ENCODE data around the gene CSHL1. TPM values are rescaled to one million over a fixed set of nuclear protein-coding genes. Genes with fewer than 3 reads are reported as not detected.
"Not testable (repeated sequence)": the region's sequence is repeated elsewhere in the genome, so short reads cannot be mapped to it uniquely, and the experiment has no call there.

CSHL1 gene
- total and polyA plus RNA-seq, 2 donors (not counting 1 experiment from before 2014, with no cell fraction given), result not detected

DNA sequence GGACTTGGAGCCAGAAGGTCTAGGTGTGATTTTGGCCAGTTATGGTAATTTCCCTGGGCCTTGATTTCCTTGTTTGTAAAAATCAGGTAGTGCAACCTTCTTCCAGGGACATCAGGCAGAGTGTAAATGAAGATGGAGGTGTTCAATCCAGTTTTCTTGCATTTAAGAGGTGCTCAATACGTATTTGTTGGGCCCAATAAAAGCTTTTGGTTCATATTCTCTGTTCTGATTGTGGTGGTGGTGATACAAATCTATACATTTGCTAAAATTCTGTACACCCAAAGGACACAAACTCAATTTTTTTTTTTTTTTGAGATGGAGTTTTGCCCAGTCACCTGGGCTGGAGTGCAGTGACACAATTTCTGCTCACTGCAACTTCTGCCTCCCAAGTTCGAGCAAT is 15.1 kb upstream of the CSHL1 start:
- H3K79me2 ChIP-seq (ENCODE audit: control insufficient read depth, insufficient read depth, low read length), result peaks cover 40% of the 10 kb centered on the region
- peak overlapping the region; percentile 85 to 89 for H3K27ac ChIP-seq (ENCODE audit: low read length in 2 of 2)
- peaks cover 37% of the 10 kb centered on the region for H4K20me1 ChIP-seq (ENCODE audit: control insufficient read depth, insufficient read depth, low read length, poor library complexity, severe bottlenecking)
- no peak overlapping the region for H3K4me3 ChIP-seq (ENCODE audit: control extremely low read depth in 1 of 5, extremely low read depth in 1 of 5, insufficient read depth in 1 of 5, low read depth in 2 of 5, low read length in 4 of 5)
- ATAC-seq (ENCODE audit: low read depth), result no peak
- Mint-ChIP-seq H3K9me3 (ENCODE audit: insufficient read depth) (no peaks in the 10 kb centered on the region), H3K27ac (peak overlapping the region; percentile 92), H3K4me3 (peak overlapping the region; percentile 74), H3K4me1 (peaks cover 84% of the 10 kb centered on the region), H3K27me3 (no peaks in the 10 kb centered on the region)
- H3K4me2 ChIP-seq (replicated peaks; ENCODE audit: low read depth, low read length, poor library complexity, severe bottlenecking), result peak overlapping the region; percentile 97
- ChIA-PET POLR2A (interaction anchor here (0.5 to 12.1 kb wide), 7 partner anchors 11 to 96 kb away, joined by 3 to 360 read pairs (median 4); no protein-coding TSS in a partner anchor), CTCF (interaction anchor here (0.7 to 26.0 kb wide), 12 partner anchors 8 to 208 kb away, joined by 3 to 834 read pairs (median 6); partner anchors contain the start of genes CD79B, CSHL1 and ICAM2)
- no peak for DNase-seq
- peaks cover 82 to 95% of the 10 kb centered on the region in 2 donors for H3K4me1 ChIP-seq (ENCODE audit: control insufficient read depth in 2 of 2, insufficient read depth in 2 of 2, low read length in 2 of 2)
- 60% methylated on average over 1 of the region's 2 CpGs for WGBS (ENCODE audit: insufficient coverage)
- no peak overlapping the region for H2AFZ ChIP-seq (ENCODE audit: insufficient read depth, low read depth, low read length, poor library complexity, severe bottlenecking)
- TF ChIP-seq, protein P1, sequence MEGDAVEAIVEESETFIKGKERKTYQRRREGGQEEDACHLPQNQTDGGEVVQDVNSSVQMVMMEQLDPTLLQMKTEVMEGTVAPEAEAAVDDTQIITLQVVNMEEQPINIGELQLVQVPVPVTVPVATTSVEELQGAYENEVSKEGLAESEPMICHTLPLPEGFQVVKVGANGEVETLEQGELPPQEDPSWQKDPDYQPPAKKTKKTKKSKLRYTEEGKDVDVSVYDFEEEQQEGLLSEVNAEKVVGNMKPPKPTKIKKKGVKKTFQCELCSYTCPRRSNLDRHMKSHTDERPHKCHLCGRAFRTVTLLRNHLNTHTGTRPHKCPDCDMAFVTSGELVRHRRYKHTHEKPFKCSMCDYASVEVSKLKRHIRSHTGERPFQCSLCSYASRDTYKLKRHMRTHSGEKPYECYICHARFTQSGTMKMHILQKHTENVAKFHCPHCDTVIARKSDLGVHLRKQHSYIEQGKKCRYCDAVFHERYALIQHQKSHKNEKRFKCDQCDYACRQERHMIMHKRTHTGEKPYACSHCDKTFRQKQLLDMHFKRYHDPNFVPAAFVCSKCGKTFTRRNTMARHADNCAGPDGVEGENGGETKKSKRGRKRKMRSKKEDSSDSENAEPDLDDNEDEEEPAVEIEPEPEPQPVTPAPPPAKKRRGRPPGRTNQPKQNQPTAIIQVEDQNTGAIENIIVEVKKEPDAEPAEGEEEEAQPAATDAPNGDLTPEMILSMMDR (IDR thresholded peaks at IDR 0.05), result no peak
- no peak for TF ChIP-seq EZH2 (IDR thresholded peaks at IDR 0.05; ENCODE audit: borderline replicate concordance, insufficient read depth, low read depth, low read length, poor library complexity, severe bottlenecking)
- no peaks in the 10 kb centered on the region for H3K27me3 ChIP-seq (replicated peaks in 1 of 4; ENCODE audit: control extremely low read depth in 1 of 4, control insufficient read depth in 3 of 4, insufficient read depth in 4 of 4, low read length in 3 of 4)
- H3K9me3 ChIP-seq (ENCODE audit: control extremely low read depth in 1 of 3, control insufficient read depth in 2 of 3, insufficient read depth in 1 of 3, low read length in 2 of 3), result no peaks in the 10 kb centered on the region
- peak overlapping the region; percentile 1 for H3K9ac ChIP-seq (ENCODE audit: low read length)
- intact Hi-C loops (cut with micrococcal nuclease), result no loop called here
- H3K36me3 ChIP-seq (replicated peaks in 1 of 2; ENCODE audit: control extremely low read depth in 1 of 2, control insufficient read depth in 1 of 2, extremely low read depth in 1 of 2, insufficient read depth in 2 of 2, low read length in 1 of 2), result peaks cover 0 to 44% of the 10 kb centered on the region in 2 experiments

GRCh38 chr17:63925615-63926014 is 14.6 kb upstream of the CSHL1 start:
- no peak overlapping the region for H2AFZ ChIP-seq (ENCODE audit: insufficient read depth, low read depth, low read length, poor library complexity, severe bottlenecking)
- H3K4me1 Mint-ChIP-seq, result peaks cover 85% of the 10 kb centered on the region
- H3K9ac ChIP-seq (ENCODE audit: low read length), result peak overlapping the region; percentile 1
- ChIA-PET POLR2A (interaction anchor here (0.5 to 12.1 kb wide), 9 partner anchors 8 to 478 kb away, joined by 3 to 360 read pairs (median 5); no protein-coding TSS in a partner anchor), CTCF (interaction anchor here (0.8 to 26.0 kb wide), 10 partner anchors 8 to 208 kb away, joined by 3 to 834 read pairs (median 8); partner anchors contain the start of genes CD79B, CSHL1 and ICAM2)
- H4K20me1 ChIP-seq (ENCODE audit: control insufficient read depth, insufficient read depth, low read length, poor library complexity, severe bottlenecking), result peaks cover 31% of the 10 kb centered on the region
- peaks cover 40% of the 10 kb centered on the region for H3K79me2 ChIP-seq (ENCODE audit: control insufficient read depth, insufficient read depth, low read length)
- no peaks in the 10 kb centered on the region for H3K27me3 ChIP-seq (replicated peaks in 1 of 4; ENCODE audit: control extremely low read depth in 1 of 4, control insufficient read depth in 3 of 4, insufficient read depth in 4 of 4, low read length in 3 of 4)
- intact Hi-C loops (cut with micrococcal nuclease), result no loop called here
- WGBS (ENCODE audit: insufficient coverage), result 0% methylated on average over 1 of the region's 5 CpGs
- H3K36me3 ChIP-seq (replicated peaks in 1 of 2; ENCODE audit: control extremely low read depth in 1 of 2, control insufficient read depth in 1 of 2, extremely low read depth in 1 of 2, insufficient read depth in 2 of 2, low read length in 1 of 2), result peaks cover 0 to 39% of the 10 kb centered on the region in 2 experiments
- H3K4me3 ChIP-seq (ENCODE audit: control extremely low read depth in 1 of 5, extremely low read depth in 1 of 5, insufficient read depth in 1 of 5, low read depth in 2 of 5, low read length in 4 of 5), result peak overlapping the region in 1 of 5 experiments; percentile 15
- peak overlapping the region; percentile 85 to 89 for H3K27ac ChIP-seq (ENCODE audit: low read length in 2 of 2)
- TF ChIP-seq, protein P1 (IDR thresholded peaks at IDR 0.05), result no peak
- no peak for TF ChIP-seq EZH2 (IDR thresholded peaks at IDR 0.05; ENCODE audit: borderline replicate concordance, insufficient read depth, low read depth, low read length, poor library complexity, severe bottlenecking)
- H3K4me1 ChIP-seq (ENCODE audit: control insufficient read depth in 2 of 2, insufficient read depth in 2 of 2, low read length in 2 of 2), result peaks cover 87 to 98% of the 10 kb centered on the region in 2 donors
- peak overlapping the region; percentile 74 for H3K4me3 Mint-ChIP-seq
- H3K9me3 ChIP-seq (ENCODE audit: control extremely low read depth in 1 of 3, control insufficient read depth in 2 of 3, insufficient read depth in 1 of 3, low read length in 2 of 3), result no peaks in the 10 kb centered on the region
- H3K4me2 ChIP-seq (replicated peaks; ENCODE audit: low read depth, low read length, poor library complexity, severe bottlenecking), result peak overlapping the region; percentile 97
- H3K27ac Mint-ChIP-seq, result peak overlapping the region; percentile 92
- DNase-seq (peak; percentile 91), ATAC-seq (ENCODE audit: low read depth) (peak; percentile 67)
- H3K27me3 Mint-ChIP-seq, result no peaks in the 10 kb centered on the region
- H3K9me3 Mint-ChIP-seq (ENCODE audit: insufficient read depth), result no peaks in the 10 kb centered on the region

DNA sequence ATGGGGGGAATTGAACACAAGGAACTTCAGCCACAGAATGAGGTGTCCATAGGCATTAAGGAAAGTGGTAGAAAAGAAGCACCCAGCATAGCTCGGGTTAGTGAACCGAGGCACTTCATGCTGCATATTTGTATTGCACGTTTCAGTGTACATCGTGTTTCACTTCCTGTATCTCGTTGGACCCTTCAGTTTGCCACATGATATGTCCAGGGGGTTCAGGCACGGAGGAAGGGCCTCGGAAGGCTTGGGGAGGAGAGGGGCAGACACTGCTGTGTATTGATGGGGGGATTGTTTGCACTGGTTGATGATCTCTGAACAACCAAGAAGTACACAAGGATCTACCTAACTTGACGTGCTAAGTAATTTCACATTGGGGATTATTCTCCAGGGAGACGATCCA is 11.3 kb upstream of the CSHL1 start:
- POLR2A ChIA-PET, result interaction anchor here (0.6 to 6.8 kb wide), 10 partner anchors 9 to 207 kb away, joined by 3 to 160 read pairs (median 4); partner anchors contain the start of genes CD79B, ERN1 and ICAM2
- peaks cover 77% of the 10 kb centered on the region for H3K4me1 Mint-ChIP-seq
- ATAC-seq (ENCODE audit: low read depth), result peak; percentile 44

More for the DNA sequence above, 11.3 kb upstream of the CSHL1 start:
- Histone ChIP-seq H3K4me1 (ENCODE audit: control insufficient read depth in 2 of 2, insufficient read depth in 2 of 2, low read length in 2 of 2) (peaks cover 77 to 89% of the 10 kb centered on the region in 2 donors), H3K4me3 (ENCODE audit: control extremely low read depth in 1 of 5, extremely low read depth in 1 of 5, insufficient read depth in 1 of 5, low read depth in 2 of 5, low read length in 4 of 5) (peak overlapping the region in 3 of 5 experiments; percentile 9 to 41 (median 18)), H3K9ac (ENCODE audit: low read length) (peak overlapping the region; percentile 14), H3K4me2 (replicated peaks; ENCODE audit: low read depth, low read length, poor library complexity, severe bottlenecking) (peak overlapping the region; percentile 53), H3K27ac (ENCODE audit: low read length in 2 of 2) (peak overlapping the region; percentile 83 to 89), H3K79me2 (ENCODE audit: control insufficient read depth, insufficient read depth, low read length) (peaks cover 26% of the 10 kb centered on the region)
- peak overlapping the region; percentile 83 for H3K4me3 Mint-ChIP-seq
- H3K27me3 ChIP-seq (replicated peaks in 1 of 4; ENCODE audit: control extremely low read depth in 1 of 4, control insufficient read depth in 3 of 4, insufficient read depth in 4 of 4, low read length in 3 of 4); H4K20me1 ChIP-seq (ENCODE audit: control insufficient read depth, insufficient read depth, low read length, poor library complexity, severe bottlenecking); H3K9me3 Mint-ChIP-seq (ENCODE audit: insufficient read depth); H3K36me3 ChIP-seq (replicated peaks in 1 of 2; ENCODE audit: control extremely low read depth in 1 of 2, control insufficient read depth in 1 of 2, extremely low read depth in 1 of 2, insufficient read depth in 2 of 2, low read length in 1 of 2); H3K9me3 ChIP-seq (ENCODE audit: control extremely low read depth in 1 of 3, control insufficient read depth in 2 of 3, insufficient read depth in 1 of 3, low read length in 2 of 3); H2AFZ ChIP-seq (ENCODE audit: insufficient read depth, low read depth, low read length, poor library complexity, severe bottlenecking); H3K27me3 Mint-ChIP-seq: not testable (repeated sequence)
- 6% methylated on average over 7 of the region's 9 CpGs for WGBS (ENCODE audit: insufficient coverage)
- intact Hi-C loops (cut with micrococcal nuclease), result loop anchor here (1.0 to 5.0 kb wide), 2 partner anchors 10 to 340 kb away; partner anchors contain the start of genes CD79B and TEX2
- CTCF ChIA-PET, result interaction anchor here (1.7 to 26.0 kb wide), 7 partner anchors 10 to 102 kb away, joined by 5 to 834 read pairs (median 185); partner anchors contain the start of genes CD79B, CSHL1 and ICAM2
- peak overlapping the region; percentile 94 for H3K27ac Mint-ChIP-seq
- peak; percentile 86 for DNase-seq
